HCT116 (cell line): Measurements from ENCODE around the gene NR4A1. TPM values are rescaled to one million over a fixed set of nuclear protein-coding genes. Genes with fewer than 3 reads are reported as not detected.

Experiments
- ATAC-seq: fragments of 200-7000 bp; cut with Tn5 transposase; 2 replicates; pipeline ENCODE4 v1.9.1; 2020; ENCODE audit warnings: mild to moderate bottlenecking, moderate library complexity
- BruUV-seq: library from RNA; stranded (reverse); fragments of 400-500 nt; replicated peaks from 2 replicates; lab custom pipeline; 2021; lab: Mats Ljungman, UMichigan
- CTCF ChIA-PET: fragments of 300-600 bp; sonication (Branson Sonifier 250); formaldehyde crosslinking; loops from one replicate; lab custom pipeline; 2021; ENCODE audit warnings: antibody characterized with exemption; lab: Charles Lee
- POLR2A ChIA-PET: fragments of 300-600, 350-600 bp; sonication (Branson Sonifier 250); formaldehyde crosslinking; loops from one replicate; lab custom pipeline; 2021; ENCODE audit warnings: antibody characterized with exemption; lab: Charles Lee
- RAD21 ChIA-PET, 2 experiments: fragments of 300-600 bp; sonication (Branson Sonifier 250); formaldehyde crosslinking; loops; one replicate each; lab custom pipeline; 2023; ENCODE audit warnings: low total read pairs in 2 of 2; ENCODE audit not compliant: uncharacterized antibody in 2 of 2, unreplicated experiment in 2 of 2, low non-redundant PET in 1 of 2; lab: Charles Lee
- DNase-seq: peaks from one replicate; pipeline ENCODE4 v3.0.0-alpha.2; 2010; ENCODE audit warnings: low read depth, low spot score
- H2AFZ ChIP-seq: fragments of 200-600 bp; shearing (Covaris generic), sonication (generic); 2 replicates; pipeline ENCODE4 v1.6.1; 2017; ENCODE audit warnings: low read depth, mixed run types, mixed read lengths, antibody characterized with exemption, low read length; ENCODE audit not compliant: poor library complexity, severe bottlenecking
- H3K27ac ChIP-seq: 2 replicates; pipeline ENCODE4 v1.5.1; 2012; ENCODE audit warnings: low read depth, low read length
- H3K27me3 ChIP-seq: fragments of 200-600 bp; sonication (generic); 2 replicates; pipeline ENCODE4 v1.6.1; 2016; ENCODE audit warnings: mixed run types, low read length, mixed read lengths; ENCODE audit not compliant: insufficient read depth
- H3K36me3 ChIP-seq, 2 experiments: fragments of 200-500 bp in 1 of 2; fragments of 200-600 bp in 1 of 2; sonication (Bioruptor generic) in 1 of 2; sonication (generic) in 1 of 2; 2 replicates each; pipeline versions ENCODE4 v1.5.1 to v1.6.1; 2014 to 2016; ENCODE audit warnings: low read length in 2 of 2, inconsistent platforms in 1 of 2, mixed read lengths in 1 of 2, mixed run types in 1 of 2; ENCODE audit not compliant: insufficient read depth in 2 of 2, control insufficient read depth in 1 of 2
- H3K4me1 ChIP-seq, 2 experiments: fragments of 200-600 bp in 1 of 2; sonication (generic) in 1 of 2; 2 replicates each; pipeline versions ENCODE4 v1.5.1 to v1.6.1; 2012 to 2017; ENCODE audit warnings: low read length in 2 of 2, inconsistent platforms in 1 of 2, mild to moderate bottlenecking in 1 of 2, mixed read lengths in 1 of 2, mixed run types in 1 of 2, moderate library complexity in 1 of 2; ENCODE audit not compliant: insufficient read depth in 2 of 2, control insufficient read depth in 1 of 2
- H3K4me2 ChIP-seq: fragments of 200-600 bp; sonication (generic); 2 replicates; pipeline ENCODE4 v1.6.1; 2017; ENCODE audit warnings: mixed run types, low read length, mixed read lengths
- H3K4me3 ChIP-seq, 2 experiments: fragments of 200-600 bp in 1 of 2; sonication (generic) in 1 of 2; replicated peaks in 1 of 2; 2 replicates each; pipeline ENCODE4 v1.5.1; 2011 to 2016; ENCODE audit warnings: low read length in 2 of 2, control low read depth in 1 of 2, low read depth in 1 of 2, mild to moderate bottlenecking in 1 of 2, mixed read lengths in 1 of 2, mixed run types in 1 of 2
- H3K79me2 ChIP-seq: fragments of 200-600 bp; sonication (generic); 2 replicates; pipeline ENCODE4 v1.6.1; 2017; ENCODE audit warnings: mild to moderate bottlenecking, mixed run types, low read length, moderate library complexity, mixed read lengths; ENCODE audit not compliant: insufficient read depth
- H3K9ac ChIP-seq: fragments of 200-600 bp; sonication (generic); 2 replicates; pipeline ENCODE4 v1.6.1; 2016; ENCODE audit warnings: low read length, mixed read lengths
- H3K9me2 ChIP-seq: fragments of 200-600 bp; sonication (generic), shearing (Covaris generic); 2 replicates; pipeline ENCODE4 v1.6.1; 2017; ENCODE audit warnings: mixed run types, mild to moderate bottlenecking, moderate library complexity; ENCODE audit not compliant: insufficient read depth
- H3K9me3 ChIP-seq, 2 experiments: fragments of 200-500 bp in 1 of 2; fragments of 200-600 bp in 1 of 2; sonication (Bioruptor generic) in 1 of 2; sonication (generic) in 1 of 2; 2 replicates each; pipeline ENCODE4 v1.6.1; 2014 to 2017; ENCODE audit warnings: low read length in 2 of 2, mixed read lengths in 2 of 2, inconsistent platforms in 1 of 2, low read depth in 1 of 2, mild to moderate bottlenecking in 1 of 2, mixed run types in 1 of 2, moderate library complexity in 1 of 2; ENCODE audit not compliant: control insufficient read depth in 1 of 2, insufficient read depth in 1 of 2
- H4K20me1 ChIP-seq: fragments of 200-600 bp; sonication (generic), shearing (Covaris generic); 2 replicates; pipeline ENCODE4 v1.6.1; 2017; ENCODE audit warnings: mixed run types, mild to moderate bottlenecking, moderate library complexity; ENCODE audit not compliant: insufficient read depth
- CTCF ChIP-seq, 3 experiments: fragments of 200-600 bp in 1 of 3; sonication (generic) in 1 of 3; IDR thresholded peaks in 2 of 3; conservative IDR thresholded peaks in 1 of 3; 2 replicates each; pipeline ENCODE4 v1.5.1; 2012 to 2017; ENCODE audit warnings: low read depth in 2 of 3, low read length in 2 of 3, antibody characterized with exemption in 1 of 3, borderline replicate concordance in 1 of 3, control low read depth in 1 of 3, mild to moderate bottlenecking in 1 of 3, mixed read lengths in 1 of 3, mixed run types in 1 of 3, moderate library complexity in 1 of 3; ENCODE audit not compliant: insufficient read depth in 1 of 3
- SP1 ChIP-seq: IDR thresholded peaks from 2 replicates; pipeline ENCODE4 v1.6.1; 2012; ENCODE audit warnings: low read depth
- ZFX ChIP-seq: fragments of 450-650 bp; IDR thresholded peaks from 2 replicates; pipeline ENCODE4 v1.6.1; 2017
- intact Hi-C: fragments of 100-400 bp; cut with micrococcal nuclease; formaldehyde crosslinking; loops from 2 replicates; pipeline ENCODE4 v1.10.0; 2022
- total RNA-seq: library from RNA; stranded (reverse); gene quantifications from one replicate; pipeline ENCODE4 v1.2.1, GENCODE V29; 2021; ENCODE audit not compliant: unreplicated experiment
- TF ChIP-seq, protein P1 (sequence below): IDR thresholded peaks from 2 replicates; pipeline ENCODE4 v1.6.1; 2012; ENCODE audit warnings: low read depth

NR4A1 gene
- total RNA-seq, 1 experiment from 2014 or later: 35.3 TPM

GRCh38 chr12:52073531-52074381 lies 22.5 kb downstream of the NR4A1 start:
- H3K9ac ChIP-seq: no peak overlapping the region
- DNase-seq (no peak), ATAC-seq (no peak)
- no peaks in the 10 kb centered on the region for H3K9me2 ChIP-seq
- POLR2A ChIA-PET: no interaction called here
- RAD21 ChIA-PET: no interaction called here
- TF ChIP-seq ZFX (no peak), SP1 (no peak), CTCF (IDR thresholded peaks at IDR 0.05 in 2 of 3, conservative IDR thresholded peaks at IDR 0.05 in 1 of 3; ENCODE audit: borderline replicate concordance in 1 of 3, insufficient read depth in 1 of 3, low read depth in 2 of 3, low read length in 2 of 3) (no peak)
- TF ChIP-seq, protein P1, sequence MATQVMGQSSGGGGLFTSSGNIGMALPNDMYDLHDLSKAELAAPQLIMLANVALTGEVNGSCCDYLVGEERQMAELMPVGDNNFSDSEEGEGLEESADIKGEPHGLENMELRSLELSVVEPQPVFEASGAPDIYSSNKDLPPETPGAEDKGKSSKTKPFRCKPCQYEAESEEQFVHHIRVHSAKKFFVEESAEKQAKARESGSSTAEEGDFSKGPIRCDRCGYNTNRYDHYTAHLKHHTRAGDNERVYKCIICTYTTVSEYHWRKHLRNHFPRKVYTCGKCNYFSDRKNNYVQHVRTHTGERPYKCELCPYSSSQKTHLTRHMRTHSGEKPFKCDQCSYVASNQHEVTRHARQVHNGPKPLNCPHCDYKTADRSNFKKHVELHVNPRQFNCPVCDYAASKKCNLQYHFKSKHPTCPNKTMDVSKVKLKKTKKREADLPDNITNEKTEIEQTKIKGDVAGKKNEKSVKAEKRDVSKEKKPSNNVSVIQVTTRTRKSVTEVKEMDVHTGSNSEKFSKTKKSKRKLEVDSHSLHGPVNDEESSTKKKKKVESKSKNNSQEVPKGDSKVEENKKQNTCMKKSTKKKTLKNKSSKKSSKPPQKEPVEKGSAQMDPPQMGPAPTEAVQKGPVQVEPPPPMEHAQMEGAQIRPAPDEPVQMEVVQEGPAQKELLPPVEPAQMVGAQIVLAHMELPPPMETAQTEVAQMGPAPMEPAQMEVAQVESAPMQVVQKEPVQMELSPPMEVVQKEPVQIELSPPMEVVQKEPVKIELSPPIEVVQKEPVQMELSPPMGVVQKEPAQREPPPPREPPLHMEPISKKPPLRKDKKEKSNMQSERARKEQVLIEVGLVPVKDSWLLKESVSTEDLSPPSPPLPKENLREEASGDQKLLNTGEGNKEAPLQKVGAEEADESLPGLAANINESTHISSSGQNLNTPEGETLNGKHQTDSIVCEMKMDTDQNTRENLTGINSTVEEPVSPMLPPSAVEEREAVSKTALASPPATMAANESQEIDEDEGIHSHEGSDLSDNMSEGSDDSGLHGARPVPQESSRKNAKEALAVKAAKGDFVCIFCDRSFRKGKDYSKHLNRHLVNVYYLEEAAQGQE: no peak
- no peaks in the 10 kb centered on the region for H4K20me1 ChIP-seq
- CTCF ChIA-PET: interaction anchor here (3.0 kb wide), 1 partner anchor 49 kb away, joined by 22 read pairs; no protein-coding TSS in a partner anchor
- H2AFZ ChIP-seq: no peak overlapping the region
- intact Hi-C loops: no loop called here
- H3K4me2 ChIP-seq: no peak overlapping the region
- no peaks in the 10 kb centered on the region for H3K27me3 ChIP-seq
- no TSS peak for BruUV-seq
- H3K27ac ChIP-seq: no peak overlapping the region
- peaks cover 42 to 44% of the 10 kb centered on the region in 2 experiments; a peak in 3 of 4 replicates for H3K36me3 ChIP-seq
- H3K79me2 ChIP-seq: peaks cover 70% of the 10 kb centered on the region
- H3K4me3 ChIP-seq: no peak overlapping the region
- peaks cover 7 to 16% of the 10 kb centered on the region in 2 experiments for H3K4me1 ChIP-seq
- H3K9me3 ChIP-seq: no peaks in the 10 kb centered on the region
